ENCODE results near the gene UROS.

The UROS gene

GRCh38 chr10:125772864-125773180, 50.2 kb downstream of the UROS start:
- no peak overlapping the region for H3K27ac ChIP-seq
- TF ChIP-seq CTCF (conservative IDR thresholded peaks at IDR 0.05) = no peak

GRCh38 chr10:125772112-125772863, 50.8 kb downstream of the UROS start:
- H3K27ac ChIP-seq = no peak overlapping the region
- TF ChIP-seq CTCF (conservative IDR thresholded peaks at IDR 0.05) = no peak

- TF ChIP-seq CTCF (conservative IDR thresholded peaks at IDR 0.05) = no peak
- H3K27ac ChIP-seq = no peak overlapping the region
These were observed 52.2 kb downstream of the UROS start for GRCh38 chr10:125770844-125771243.

GRCh38 chr10:125769175-125769574, 53.9 kb downstream of the UROS start:
- H3K27ac ChIP-seq = no peak overlapping the region
- no peak for TF ChIP-seq CTCF (conservative IDR thresholded peaks at IDR 0.05)

- TF ChIP-seq CTCF (conservative IDR thresholded peaks at IDR 0.05) = no peak
- no peak overlapping the region for H3K27ac ChIP-seq
These were observed 54.7 kb downstream of the UROS start for GRCh38 chr10:125768219-125768855.

GRCh38 chr10:125766511-125766910, 56.5 kb downstream of the UROS start:
- no peak for TF ChIP-seq CTCF (conservative IDR thresholded peaks at IDR 0.05)
- no peak overlapping the region for H3K27ac ChIP-seq

- H3K27ac ChIP-seq = no peak overlapping the region
These were observed 57.2 kb downstream of the UROS start for GRCh38 chr10:125765835-125766234.

More at GRCh38 chr10:125765835-125766234, 57.2 kb downstream of the UROS start:
- TF ChIP-seq CTCF (conservative IDR thresholded peaks at IDR 0.05) = no peak

All from VCaP (cell line).